ENCODE measurements around the gene OR2S2.
"Not testable (repeated sequence)": the region's sequence is repeated elsewhere in the genome, so short reads cannot be mapped to it uniquely, and the experiment has no call there.

OR2S2 gene

GRCh38 chr9:35993976-35994720 is 36.2 kb upstream of the OR2S2 start:
- Histone ChIP-seq H3K4me3 (ENCODE audit: low read length) (no peak overlapping the region), H3K27me3 (ENCODE audit: low read depth, low read length) (peaks cover 16% of the 10 kb centered on the region), H3K36me3 (replicated peaks; ENCODE audit: low read depth, low read length) (peaks cover 5% of the 10 kb centered on the region), H3K9me3 (ENCODE audit: insufficient read depth, low read length) (no peaks in the 10 kb centered on the region), H3K9ac (ENCODE audit: low read length) (no peak overlapping the region), H3K4me1 (ENCODE audit: low read length) (peaks cover 8% of the 10 kb centered on the region; the same call in 1 of the 2 replicates), H4K20me1 (ENCODE audit: insufficient read depth, low read length) (no peaks in the 10 kb centered on the region), H3K79me2 (ENCODE audit: low read length) (no peaks in the 10 kb centered on the region), H2AFZ (ENCODE audit: low read depth, low read length) (no peak overlapping the region), H3K4me2 (ENCODE audit: low read length) (no peak overlapping the region), H3K27ac (ENCODE audit: low read length) (no peak overlapping the region)
- no peak for TF ChIP-seq CTCF (IDR thresholded peaks at IDR 0.05; ENCODE audit: low read depth, low read length)
- TF ChIP-seq EZH2phosphoT487 (IDR thresholded peaks at IDR 0.05; ENCODE audit: low read depth) = no peak

DNA sequence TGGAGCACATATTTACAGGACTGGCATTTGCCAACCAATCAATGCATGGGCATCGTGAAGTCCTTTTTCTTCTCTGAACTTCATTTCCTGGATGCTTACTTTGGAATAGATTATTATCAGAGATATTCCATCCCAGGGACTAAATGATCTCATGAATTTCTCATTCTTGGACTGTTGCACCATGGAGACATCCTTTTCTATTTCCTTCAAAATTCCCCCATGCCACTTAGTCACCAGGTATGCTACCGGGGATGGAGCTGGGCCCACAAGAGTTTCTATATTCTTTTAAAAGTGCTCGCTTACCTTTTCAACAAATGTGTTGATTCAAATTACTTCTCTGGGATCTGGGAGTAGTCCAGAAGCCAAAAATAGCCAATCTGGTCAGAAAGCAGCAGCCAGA is 35.2 kb upstream of the OR2S2 start:
- H3K27me3 ChIP-seq (ENCODE audit: low read depth, low read length) = peaks cover 20% of the 10 kb centered on the region
- not testable (repeated sequence) for H3K4me1 ChIP-seq (ENCODE audit: low read length); H4K20me1 ChIP-seq (ENCODE audit: insufficient read depth, low read length); H3K36me3 ChIP-seq (replicated peaks; ENCODE audit: low read depth, low read length); H3K4me2 ChIP-seq (ENCODE audit: low read length); H2AFZ ChIP-seq (ENCODE audit: low read depth, low read length); H3K4me3 ChIP-seq (ENCODE audit: low read length); H3K79me2 ChIP-seq (ENCODE audit: low read length); H3K27ac ChIP-seq (ENCODE audit: low read length); H3K9me3 ChIP-seq (ENCODE audit: insufficient read depth, low read length); H3K9ac ChIP-seq (ENCODE audit: low read length)

DNA sequence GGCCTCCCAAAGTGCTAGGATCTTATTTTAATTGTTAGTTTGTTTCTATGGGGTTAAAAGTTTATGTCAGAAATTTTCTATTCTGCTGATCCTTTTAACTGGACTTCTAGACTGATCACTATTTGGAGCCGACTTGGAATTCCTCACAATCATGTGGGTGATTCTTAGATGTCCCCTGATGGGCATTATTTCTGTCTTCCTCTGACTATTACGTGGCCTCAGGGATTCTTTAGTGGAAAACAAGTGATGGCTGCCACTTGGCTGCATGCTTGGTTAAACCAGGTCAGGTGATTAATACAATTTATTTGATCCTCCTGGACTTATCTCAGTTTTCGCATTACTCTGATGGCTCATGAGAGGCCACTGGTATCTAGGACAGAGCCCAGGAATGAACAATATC is 32.2 kb upstream of the OR2S2 start:
- peaks cover 4% of the 10 kb centered on the region; the same call in 1 of the 2 replicates for H3K4me1 ChIP-seq (ENCODE audit: low read length)
- no peak overlapping the region for H3K4me2 ChIP-seq (ENCODE audit: low read length)
- no peak overlapping the region for H2AFZ ChIP-seq (ENCODE audit: low read depth, low read length)
- H3K27me3 ChIP-seq (ENCODE audit: low read depth, low read length) = peaks cover 22% of the 10 kb centered on the region
- H3K27ac ChIP-seq (ENCODE audit: low read length) = no peak overlapping the region
- no peak overlapping the region for H3K4me3 ChIP-seq (ENCODE audit: low read length)
- no peaks in the 10 kb centered on the region for H3K79me2 ChIP-seq (ENCODE audit: low read length)
- H4K20me1 ChIP-seq (ENCODE audit: insufficient read depth, low read length) = no peaks in the 10 kb centered on the region
- H3K9me3 ChIP-seq (ENCODE audit: insufficient read depth, low read length) = no peaks in the 10 kb centered on the region
- no peaks in the 10 kb centered on the region for H3K36me3 ChIP-seq (replicated peaks; ENCODE audit: low read depth, low read length)
- no peak overlapping the region for H3K9ac ChIP-seq (ENCODE audit: low read length)
- TF ChIP-seq EZH2phosphoT487 (IDR thresholded peaks at IDR 0.05; ENCODE audit: low read depth) = no peak
- TF ChIP-seq CTCF (IDR thresholded peaks at IDR 0.05; ENCODE audit: low read depth, low read length) = no peak

DNA sequence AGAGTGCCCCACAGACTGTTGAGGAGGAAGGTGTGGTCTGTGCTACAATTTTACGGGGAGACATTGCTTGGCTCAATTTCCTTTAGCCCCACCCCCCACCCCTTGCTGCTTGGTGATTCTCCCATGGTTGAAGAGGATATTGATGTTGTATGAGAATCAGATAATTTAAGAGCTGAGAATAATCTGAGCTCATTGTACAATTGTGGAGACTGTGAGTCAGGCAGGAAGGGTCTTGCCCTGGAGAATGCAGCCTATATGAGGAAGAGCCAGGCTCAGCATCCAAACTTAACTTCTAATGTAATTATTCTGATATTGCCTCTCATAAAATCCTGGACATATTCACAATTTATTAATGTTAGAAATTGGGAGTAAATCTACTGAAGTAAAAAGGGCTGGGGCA is 26.1 kb upstream of the OR2S2 start:
- Histone ChIP-seq H3K9ac (ENCODE audit: low read length) (no peak overlapping the region), H4K20me1 (ENCODE audit: insufficient read depth, low read length) (no peaks in the 10 kb centered on the region), H3K4me3 (ENCODE audit: low read length) (no peak overlapping the region), H2AFZ (ENCODE audit: low read depth, low read length) (no peak overlapping the region), H3K27me3 (ENCODE audit: low read depth, low read length) (peaks cover 37% of the 10 kb centered on the region), H3K27ac (ENCODE audit: low read length) (no peak overlapping the region), H3K4me1 (ENCODE audit: low read length) (no peaks in the 10 kb centered on the region), H3K79me2 (ENCODE audit: low read length) (no peaks in the 10 kb centered on the region), H3K9me3 (ENCODE audit: insufficient read depth, low read length) (no peaks in the 10 kb centered on the region), H3K36me3 (replicated peaks; ENCODE audit: low read depth, low read length) (no peaks in the 10 kb centered on the region), H3K4me2 (ENCODE audit: low read length) (no peak overlapping the region)
- TF ChIP-seq CTCF (IDR thresholded peaks at IDR 0.05; ENCODE audit: low read depth, low read length) = no peak
- no peak for TF ChIP-seq EZH2phosphoT487 (IDR thresholded peaks at IDR 0.05; ENCODE audit: low read depth)
